Activated CD4-positive, CD25-positive, alpha-beta regulatory T cell treated with anti-CD3 and anti-CD28 coated beads, Interleukin-2, amount 50 U/mL, for 16 hours (primary cell): ENCODE measurements around the gene PIGU.
"Not testable (repeated sequence)": the region's sequence is repeated elsewhere in the genome, so short reads cannot be mapped to it uniquely, and the experiment has no call there.

Experiments
- DNase-seq: peaks from one replicate; pipeline ENCODE4 v3.0.0-alpha.2; 2020; ENCODE audit warnings: low read depth, low spot score

Gene PIGU

DNA sequence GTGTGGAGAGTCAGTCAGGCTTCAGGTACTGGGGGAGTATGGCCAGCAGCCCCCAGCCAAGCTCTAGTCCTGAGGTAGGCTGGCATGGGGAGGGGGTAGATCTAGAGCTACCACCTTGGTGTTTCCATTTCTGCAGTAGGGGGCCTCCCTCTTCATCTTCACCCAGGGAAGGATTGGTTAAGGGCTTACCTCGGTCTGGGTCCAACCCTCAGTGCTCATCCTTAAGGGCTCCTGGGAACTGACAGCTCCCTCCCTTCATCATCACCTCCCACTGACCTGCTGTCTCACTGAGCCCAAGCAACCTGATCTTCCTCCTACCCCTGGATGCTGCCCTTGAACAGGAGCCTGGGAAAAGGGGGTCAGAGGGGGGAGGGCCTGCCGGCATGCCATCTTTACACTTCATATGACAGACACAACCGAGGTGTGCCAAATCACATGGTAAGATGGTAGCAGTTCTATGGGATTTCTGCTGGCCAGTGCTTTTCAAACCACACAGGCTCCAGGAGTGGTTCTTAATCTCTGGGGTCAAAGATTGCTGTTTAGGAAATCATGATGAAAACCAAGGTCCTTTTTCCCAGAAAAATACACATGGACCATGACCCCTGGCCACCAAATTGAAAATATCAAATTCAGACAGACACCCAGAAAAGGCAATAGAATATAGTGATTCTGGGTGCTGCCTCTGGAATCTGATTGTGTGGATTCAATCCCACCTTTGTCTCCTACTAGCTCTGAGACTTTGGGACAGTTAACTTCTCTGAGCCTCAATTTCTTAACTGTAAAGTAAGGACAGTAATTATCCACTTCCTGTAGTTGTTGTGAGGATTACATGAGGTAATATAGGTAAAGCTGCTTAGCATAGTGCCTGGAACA, 30.3 kb upstream of the PIGU start:
- DNase-seq: no peak

DNA sequence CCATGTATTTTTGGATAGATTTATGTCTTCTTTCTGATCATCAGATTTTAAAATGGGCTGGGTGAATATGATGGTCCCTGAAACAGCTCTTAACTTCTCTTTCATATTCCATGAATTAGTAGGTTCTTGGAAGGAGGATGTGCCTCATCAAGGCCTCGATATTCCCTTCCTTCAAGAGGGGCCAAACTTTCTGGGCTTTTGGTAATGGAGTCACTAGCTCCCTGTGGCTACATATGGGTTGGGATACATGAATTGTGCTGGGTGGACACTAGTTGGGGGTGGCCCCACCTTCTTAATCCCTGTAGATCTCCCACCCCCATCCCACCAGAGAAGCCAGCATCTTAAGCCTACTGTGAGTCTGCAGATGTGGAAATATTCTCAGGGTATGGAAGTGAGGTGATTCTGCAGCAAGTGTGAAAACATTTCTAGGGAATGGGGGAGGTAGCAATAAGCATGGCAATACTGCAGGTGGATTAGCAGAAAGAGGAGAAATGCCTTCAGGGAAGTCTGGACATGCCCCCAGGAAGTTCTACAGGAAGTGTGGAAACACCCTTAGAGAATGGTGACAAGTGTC, 29.5 kb upstream of the PIGU start:
- no peak for DNase-seq

DNA sequence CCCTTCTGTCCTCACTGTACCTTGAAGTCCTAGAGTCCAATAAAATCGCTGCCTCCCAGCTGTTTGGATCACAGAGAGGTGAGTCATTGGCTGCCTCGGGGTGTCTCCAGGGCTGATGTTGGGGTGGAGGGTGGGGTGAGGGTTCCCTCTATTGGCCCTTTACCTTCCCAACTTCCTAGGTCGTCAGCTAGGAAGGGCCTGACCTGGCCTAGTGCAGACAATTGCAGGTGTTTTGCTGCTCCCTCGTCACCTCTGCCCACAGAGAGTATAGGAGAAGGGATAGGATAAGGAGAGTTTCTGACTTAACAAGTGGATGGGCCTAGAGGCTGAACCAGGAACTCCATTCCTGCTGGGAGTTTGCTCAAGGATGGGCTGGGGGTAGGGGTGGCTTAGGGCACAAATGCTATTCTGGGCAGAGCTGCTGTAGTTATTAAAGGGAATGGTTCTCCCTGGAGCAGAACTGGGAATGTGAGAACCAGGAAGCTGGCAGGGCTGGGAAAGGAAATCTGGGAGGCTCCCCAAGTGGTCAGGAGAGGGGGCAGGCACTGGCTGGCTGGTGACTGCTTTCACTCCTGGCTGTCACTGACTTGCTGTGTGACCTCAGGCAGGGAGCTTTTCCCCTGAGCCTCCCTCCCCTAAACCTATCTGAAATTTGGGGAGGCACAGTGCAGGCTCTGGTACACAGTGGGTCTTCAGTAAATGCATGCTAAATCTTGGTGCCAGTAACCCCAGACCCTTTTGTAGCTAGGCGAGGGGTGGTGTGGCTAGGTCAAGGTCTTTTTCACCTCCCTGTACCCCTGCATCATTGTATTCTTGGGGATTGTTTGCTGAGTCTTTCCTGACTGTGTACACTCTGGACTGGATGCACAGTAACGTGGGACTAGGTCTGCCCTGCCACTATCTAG, 28.8 kb upstream of the PIGU start:
- no peak for DNase-seq

DNA sequence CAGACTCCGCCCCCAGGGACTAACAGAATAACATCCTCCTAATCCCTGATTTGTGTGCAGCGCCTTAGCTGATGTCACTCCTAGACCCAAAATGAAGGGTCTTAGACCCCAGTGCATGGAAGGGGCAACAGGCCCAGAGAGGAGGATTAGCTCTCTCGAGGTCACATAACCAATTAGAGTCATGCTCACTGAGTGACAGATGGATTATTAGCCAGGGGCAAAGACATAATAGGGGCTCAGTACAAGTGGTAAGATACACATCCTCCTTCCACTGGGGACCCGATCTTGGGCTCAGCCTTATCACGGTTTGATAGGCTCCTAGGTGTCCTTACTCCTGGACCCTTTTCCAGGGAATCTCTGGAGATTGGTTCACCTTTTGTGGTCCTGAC, 28.1 kb upstream of the PIGU start:
- DNase-seq: no peak

DNA sequence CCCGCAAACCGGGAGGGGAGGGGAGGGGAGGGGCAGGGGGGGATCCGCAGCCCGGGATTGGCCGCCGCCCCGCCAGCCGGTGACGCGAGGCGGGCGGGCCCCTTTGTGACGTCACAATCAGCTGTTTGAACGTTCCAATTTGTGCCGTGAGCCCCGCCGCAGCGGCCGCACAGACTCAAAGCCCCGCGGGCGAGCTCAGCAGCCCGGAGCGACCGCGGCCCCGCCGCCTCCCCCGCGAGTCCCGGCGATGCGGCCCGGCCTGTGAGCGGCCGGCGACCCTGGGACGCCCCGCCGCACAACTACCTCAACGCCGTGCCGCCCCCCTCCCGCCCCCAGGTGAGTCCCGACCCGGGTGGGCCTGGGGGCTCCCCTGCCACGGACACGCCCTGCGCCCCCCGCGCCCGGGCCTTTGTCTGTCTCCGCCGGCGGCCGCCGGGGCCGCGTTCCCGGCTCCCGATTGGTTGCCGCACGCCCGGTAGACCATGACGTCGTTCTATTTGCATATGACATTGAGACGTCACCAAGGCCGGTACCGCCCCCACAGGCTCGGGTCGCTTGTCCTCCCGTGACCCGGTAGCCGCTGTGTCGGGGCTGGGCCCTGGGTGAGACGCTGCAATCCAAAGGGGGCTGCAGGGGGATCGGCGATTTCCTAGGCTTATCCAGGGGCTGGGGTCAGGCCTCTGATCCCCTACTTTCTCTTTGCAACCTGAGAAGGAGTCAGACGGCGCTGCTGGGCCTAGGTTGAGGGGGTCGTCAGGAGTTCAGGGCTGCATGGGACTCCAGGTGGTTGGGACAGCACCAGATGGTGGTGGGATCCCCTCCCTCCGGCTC, 27.5 kb upstream of the PIGU start, which contains the start of gene TP53INP2:
Gene TP53INP2 (plus strand): TSS at position 168 of the 831 bp plus-strand sequence. CDS start 4,396 bp downstream, outside the sequence.
- peak; percentile 74 for DNase-seq

DNA sequence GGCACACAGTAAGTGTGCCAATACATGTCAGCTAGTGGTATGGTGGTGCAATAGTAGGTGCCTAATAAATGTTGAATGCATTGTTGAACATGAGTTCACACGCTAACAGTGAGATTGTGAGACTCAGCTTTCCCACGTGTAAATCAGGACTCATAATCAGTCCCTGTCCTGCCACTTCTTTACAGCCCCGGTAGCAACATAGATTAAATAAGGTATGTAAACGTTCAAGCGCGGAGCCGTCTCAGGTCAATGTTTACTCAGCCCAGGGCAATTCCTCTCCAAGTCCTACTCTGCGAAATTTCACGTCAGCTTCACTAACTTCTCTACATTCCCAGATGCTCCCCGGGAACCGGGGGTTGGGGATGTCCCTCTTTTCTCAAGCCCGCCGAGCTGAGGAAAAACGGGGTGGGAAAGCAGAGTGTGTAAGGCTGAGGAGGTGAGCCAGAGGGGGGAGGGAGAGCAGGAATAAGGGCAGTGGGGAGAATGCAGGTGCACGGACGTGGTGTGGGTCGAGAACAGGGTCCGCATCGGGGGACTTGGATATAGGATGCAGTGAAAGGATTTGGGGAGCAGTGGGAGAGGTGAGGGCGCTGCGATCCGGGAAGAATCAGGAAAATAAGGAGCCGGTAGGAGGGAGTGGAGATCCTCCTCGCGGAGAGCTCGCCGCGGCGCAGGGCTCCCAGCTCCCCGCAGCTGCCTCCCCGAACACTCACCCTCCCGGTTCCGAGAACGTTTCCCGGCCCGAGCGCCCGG, 26.7 kb upstream of the PIGU start:
- no peak for DNase-seq

DNA sequence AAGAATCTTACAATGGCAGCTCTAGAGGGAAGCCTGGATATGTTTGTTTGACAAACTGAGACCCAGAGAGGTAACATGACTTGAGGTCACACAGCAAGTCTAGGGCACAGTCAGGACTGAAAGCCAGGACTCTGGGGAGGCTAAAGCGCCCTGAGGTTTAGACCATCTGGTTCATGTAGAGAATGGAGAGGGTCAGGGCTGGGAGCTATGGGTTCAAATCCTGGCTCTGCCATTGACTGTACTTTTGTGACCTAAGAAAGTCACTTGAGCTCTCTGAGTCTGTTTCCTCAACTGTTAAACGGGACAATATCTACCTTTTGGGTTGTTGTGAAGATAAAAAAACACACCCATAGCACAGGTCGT, 26.1 kb upstream of the PIGU start:
- no peak for DNase-seq

DNA sequence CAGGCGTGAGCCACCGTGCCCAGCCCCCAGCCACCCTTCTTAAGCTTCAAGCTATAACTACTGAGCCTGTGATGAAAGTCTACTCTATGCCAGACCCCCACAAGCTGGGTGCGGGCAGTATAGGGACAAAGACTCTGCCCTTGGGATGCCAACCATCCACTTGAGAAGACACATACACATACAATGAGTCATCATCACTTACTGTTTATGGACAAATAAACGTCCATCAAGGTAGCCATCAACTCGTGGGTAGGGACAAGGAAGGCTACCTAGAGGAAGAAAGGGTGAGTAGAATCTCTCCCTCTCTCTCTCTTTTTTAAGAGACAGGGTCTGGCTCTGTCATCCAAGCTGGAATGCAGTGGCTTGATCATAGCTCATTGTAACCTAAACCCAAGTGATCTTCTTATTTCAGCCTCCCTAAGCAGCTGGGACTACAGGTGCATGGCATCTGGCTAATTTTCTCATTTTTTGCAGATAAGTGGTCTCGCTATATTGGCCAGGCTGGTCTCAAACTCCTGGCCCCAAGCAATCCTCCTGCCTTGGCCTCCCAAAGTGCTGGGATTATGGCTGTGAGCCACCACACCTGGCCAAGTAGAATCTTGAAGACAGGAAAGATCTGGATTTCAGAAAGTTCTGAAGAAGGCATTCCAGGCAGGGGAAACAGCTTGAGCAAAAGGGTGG, 24.7 kb upstream of the PIGU start:
- DNase-seq: no peak

DNA sequence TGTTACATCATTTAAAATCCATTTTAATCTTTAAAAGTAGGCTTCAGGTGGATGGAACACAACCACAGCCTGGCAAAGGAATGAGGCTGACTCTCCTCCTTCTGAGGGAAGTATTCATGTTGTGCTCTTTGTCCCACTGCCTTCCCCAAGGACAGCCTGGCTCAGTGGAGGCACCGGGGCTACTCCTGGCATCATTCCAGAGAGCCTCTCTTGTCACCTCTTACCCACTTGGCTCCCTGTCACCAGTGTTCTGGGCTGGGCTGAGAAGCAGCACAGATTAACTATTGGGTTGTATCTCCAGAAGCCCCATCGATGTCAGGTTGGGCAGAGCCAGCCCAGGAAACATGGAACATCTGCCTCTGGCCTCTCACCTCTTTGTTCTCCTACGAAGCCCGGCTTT, 16.5 kb upstream of the PIGU start:
- no peak for DNase-seq

DNA sequence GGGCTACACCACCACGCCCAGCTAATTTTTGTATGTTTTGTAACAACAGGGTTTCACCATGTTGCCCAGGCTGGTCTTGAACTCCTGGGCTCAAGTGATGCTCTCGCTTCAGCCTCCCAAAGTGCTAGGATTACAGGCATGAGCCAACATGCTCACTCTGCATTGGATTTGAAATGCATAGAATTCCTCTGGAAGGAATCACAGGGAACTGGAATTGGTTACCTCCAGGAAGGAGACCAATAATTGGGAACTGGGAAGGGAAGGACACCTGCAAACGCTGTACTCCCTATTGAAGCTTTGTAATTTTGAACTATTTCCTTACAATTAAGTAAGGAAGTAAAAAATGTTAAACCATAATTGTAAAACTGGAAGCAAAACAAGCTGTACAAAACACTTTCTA, 14.9 kb upstream of the PIGU start:
- DNase-seq: no peak

DNA sequence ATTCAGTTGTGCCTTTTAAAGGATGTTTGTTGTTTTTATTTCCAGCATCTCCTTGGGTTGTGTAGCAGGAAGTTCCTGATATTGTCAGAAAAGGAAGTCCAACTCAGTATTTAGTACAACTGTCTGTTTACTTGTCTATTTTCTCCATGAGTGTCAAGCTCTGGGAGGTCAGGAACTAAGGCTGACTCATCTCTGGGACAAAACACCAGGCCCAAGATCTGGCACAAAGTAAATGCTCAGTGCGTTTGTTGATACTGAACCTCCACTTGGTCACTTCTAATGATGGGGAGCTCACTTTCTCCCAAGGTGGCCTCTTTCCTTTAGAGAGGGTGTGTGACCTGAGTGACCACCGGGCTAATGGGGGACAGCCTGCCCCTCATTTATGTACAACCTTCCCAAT, 12.6 kb upstream of the PIGU start:
- DNase-seq: no peak

DNA sequence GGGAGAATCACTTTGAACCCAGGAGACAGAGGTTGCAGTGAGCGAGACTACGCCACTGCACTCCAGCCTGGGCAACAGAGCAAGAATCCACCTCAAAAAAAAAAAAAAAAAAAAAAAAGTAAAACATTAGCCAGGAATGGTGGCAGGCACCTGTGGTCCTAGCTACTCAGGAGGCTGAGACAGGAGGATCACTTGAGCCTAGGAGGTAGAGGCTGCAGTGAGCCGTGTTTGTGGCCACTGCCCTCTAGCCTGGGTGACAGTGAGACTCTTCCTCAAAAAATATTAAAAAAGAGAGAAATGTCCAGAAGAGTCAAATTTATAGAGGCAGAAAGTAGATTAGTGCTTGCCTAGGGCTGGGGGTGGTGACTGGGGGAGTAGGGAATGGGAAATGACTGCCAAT, 6.8 kb upstream of the PIGU start:
- no peak for DNase-seq

DNA sequence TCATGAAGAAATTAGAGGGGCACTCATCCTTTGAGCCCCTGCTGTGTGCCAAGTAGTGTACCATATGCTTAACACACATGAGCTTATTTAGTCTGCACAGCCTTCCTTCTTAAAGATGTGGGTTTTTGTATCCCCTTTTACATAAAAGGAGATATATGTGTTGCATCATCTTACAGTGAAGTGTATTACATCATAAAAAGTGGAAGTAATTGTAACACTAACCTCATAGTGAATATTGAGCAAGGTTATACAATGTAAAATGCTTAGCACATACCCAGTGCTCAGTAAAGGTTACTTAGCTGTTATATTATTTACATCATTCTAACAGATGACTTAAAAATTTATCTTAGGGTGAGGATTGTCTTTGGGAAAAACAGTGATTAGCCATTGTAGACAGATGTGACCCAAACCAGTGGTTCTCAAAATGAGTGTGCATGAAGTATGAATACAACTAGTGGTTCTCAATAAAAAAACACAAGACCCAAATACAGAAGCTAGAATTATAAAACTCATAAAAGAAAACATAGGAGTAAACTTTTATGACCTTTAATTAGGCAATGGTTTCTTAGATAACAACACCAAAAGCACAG, 3.8 kb upstream of the PIGU start:
- no peak for DNase-seq

DNA sequence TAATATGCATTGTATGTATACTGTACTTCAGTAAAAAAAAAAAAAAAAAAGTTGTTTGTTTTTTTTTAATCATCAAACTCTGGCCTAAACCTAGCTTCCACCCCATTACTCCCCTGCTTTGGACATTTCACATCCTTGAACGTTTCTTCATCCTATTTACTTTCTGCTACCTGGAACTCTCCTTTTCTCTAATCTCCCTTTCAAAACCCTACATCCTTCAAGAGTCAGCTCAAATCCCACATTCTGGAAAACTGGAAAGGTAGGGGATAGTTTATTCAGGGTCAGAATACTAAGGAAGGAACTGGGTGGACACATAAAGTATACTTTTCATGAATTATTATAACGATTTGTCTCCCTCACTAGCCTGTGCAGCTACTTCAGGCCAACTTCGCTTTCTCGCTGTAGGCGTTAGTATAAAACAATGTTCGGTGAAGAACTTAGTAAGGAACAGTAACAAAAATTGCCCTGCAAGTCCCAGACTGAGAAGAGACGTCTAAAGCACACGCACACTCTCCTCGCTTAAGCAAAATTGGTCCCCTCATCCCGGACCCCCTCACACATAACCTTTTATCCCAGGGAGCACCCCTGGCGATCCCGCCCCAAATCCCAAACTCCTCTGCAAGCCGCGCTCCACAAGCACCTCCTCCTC, 775 bp downstream of the PIGU start:
- no peak for DNase-seq

DNA sequence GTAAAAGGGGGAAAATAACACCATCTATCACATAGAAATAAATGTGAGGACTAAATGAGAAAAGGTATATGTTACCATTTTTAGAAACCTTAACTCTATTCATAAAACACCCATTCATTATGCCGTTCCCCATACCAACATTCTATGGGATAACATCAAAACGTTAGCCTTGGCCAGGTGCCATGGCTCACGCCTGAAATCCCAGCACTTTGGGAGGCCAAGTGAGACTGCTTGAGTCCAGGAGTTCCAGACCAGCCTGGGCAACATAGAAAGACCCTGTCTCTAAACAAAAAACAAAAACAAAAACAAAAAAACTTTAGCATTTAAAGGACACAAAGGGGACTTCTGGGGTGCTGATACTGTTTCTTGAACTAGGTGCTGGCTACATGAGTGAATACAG, 1.3 kb downstream of the PIGU start:
- no peak for DNase-seq

DNA sequence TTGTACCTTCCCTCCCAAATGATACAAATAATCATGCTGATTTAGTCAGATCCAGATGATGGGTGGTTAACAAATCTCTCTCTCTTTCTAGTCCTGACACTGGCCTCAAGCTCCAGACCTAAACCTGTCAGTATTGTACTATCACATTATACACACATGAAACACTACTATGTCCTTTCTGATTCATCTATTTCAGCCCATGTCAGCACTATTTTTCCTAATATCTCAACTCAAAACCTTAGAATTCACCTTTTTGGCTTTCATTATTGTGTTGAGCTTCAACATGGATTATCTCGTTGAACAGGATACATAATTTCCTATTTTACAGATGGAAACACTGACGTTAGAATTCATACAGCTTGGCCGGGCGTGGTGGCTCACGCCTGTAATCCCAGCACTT, 3.5 kb downstream of the PIGU start:
- no peak for DNase-seq

DNA sequence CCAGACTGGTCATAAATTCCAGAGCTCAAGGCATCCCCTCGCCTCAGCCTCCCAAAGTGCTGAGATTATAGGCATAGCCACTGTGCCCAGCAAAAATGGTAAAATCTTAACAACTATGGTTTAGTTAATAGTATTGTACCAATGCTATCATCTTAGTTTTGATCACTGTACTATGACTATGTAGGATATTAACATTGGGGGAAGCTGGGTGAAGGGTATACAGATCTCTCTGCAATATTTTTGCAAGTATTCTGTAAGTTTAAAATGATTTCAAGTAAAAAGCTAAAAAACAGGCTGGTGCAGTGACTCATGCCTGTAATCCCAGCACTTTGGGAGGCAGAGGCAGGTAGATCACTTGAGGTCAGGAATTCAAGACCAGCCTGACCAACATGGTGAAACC, 7.8 kb downstream of the PIGU start:
- DNase-seq: no peak

DNA sequence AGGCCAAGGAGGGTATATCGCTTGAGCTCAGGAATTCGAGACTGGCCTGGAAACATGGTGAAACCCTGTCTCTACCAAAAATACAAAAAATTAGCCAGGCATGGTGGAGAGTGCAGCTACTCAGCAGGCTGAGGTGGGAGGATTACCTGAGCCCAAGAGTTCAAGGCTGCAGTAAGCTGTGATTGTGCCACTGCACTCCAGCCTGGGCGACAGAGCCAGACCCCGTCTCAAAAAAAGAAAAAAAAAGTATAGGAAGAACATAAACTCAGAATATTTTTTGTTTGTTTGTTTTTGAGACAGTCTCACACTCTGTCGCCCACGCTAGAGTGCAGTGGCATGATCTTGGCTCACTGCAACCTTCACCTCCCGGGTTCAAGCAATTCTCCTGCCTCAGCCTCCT, 12.1 kb downstream of the PIGU start:
- DNase-seq: not testable (repeated sequence)

DNA sequence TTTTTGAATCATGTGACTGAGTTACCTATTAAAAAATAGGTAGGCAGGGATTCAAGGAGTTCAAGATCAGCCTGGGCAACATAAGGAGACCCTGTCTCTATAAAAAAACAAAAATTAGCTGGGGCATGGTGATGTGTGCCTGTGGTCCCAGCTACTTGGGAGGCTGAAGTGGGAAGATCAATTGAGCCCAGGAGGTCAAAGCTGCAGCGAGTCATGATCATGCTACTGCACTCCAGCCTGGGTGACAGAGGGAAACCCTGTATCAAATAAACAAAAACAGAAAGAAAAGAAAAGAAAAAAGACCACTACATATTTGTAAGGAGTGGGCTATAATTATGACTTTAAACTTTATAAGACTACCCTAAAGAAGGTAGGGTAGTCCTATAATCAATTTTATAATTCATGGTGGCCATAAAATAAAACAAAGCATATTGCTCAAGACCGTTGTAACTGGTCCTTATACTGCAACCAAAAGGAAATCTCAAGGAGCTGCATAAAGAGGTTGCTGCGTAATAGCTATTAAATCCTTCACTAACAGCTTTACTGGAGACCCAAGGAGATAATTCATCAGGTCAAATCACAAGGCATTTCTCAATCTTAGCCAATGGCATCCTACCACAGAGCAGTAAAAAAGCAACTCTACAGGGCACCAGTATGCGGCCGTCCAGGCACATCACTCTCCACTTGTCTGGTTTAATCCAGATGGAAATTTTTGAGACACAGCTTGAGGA, 13.5 kb downstream of the PIGU start:
- DNase-seq: no peak
